Endometrium (tissue), 2 donors: Measurements from ENCODE around the gene HTATSF1.

ENCODE experiments used
- FAIRE-seq: peaks from 2 replicates; lab custom pipeline; 2012; peaks lifted over from hg19 to GRCh38; lab: Jason Lieb, UNC
- donor health status: control.
- donor health status: control.

Gene HTATSF1, protein sequence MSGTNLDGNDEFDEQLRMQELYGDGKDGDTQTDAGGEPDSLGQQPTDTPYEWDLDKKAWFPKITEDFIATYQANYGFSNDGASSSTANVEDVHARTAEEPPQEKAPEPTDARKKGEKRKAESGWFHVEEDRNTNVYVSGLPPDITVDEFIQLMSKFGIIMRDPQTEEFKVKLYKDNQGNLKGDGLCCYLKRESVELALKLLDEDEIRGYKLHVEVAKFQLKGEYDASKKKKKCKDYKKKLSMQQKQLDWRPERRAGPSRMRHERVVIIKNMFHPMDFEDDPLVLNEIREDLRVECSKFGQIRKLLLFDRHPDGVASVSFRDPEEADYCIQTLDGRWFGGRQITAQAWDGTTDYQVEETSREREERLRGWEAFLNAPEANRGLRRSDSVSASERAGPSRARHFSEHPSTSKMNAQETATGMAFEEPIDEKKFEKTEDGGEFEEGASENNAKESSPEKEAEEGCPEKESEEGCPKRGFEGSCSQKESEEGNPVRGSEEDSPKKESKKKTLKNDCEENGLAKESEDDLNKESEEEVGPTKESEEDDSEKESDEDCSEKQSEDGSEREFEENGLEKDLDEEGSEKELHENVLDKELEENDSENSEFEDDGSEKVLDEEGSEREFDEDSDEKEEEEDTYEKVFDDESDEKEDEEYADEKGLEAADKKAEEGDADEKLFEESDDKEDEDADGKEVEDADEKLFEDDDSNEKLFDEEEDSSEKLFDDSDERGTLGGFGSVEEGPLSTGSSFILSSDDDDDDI

DNA sequence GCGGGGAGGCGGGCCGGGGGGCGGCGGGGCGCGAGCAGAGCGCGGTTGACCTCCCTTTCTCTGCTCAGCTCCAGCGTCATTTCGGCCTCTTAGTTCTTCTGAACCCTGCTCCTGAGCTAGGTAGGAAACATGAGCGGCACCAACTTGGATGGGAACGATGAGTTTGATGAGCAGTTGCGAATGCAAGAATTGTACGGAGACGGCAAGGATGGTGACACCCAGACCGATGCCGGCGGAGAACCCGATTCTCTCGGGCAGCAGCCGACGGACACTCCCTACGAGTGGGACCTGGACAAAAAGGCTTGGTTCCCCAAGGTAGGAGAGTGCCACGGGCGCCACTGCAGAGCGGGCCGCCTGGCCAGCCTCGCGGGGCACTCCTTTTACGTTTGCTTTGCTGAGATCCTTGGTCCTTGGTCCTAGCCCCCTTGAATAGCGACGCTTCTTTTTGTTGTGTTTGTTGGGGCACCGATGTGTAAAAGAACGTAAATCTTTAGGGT is at the start of gene HTATSF1:
Gene HTATSF1, plus strand, starts transcription at position 37 of the 497 bp plus-strand sequence. Its CDS starts 93 bp downstream, at position 130.
- FAIRE-seq, result no peak

DNA sequence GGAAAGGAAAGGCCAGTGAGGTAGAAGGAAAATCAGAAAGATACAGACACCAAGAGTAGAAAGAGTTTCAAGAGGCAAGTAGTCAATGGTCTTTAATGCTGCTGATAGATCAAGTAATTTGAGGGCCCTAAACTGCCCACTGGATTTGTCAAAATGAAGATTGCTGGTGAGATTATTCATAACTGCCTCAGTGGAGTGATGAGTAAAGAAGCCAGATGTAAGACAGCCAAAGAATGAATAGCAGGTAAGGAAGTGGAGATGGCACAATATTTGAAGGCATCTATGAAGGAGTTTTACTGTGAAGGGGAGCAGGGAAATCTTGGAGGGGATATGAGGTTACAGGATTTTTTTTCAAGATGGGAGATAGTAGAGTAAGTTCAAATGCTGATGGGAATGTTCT is 49.4 kb upstream of the HTATSF1 start:
- FAIRE-seq, result no peak

DNA sequence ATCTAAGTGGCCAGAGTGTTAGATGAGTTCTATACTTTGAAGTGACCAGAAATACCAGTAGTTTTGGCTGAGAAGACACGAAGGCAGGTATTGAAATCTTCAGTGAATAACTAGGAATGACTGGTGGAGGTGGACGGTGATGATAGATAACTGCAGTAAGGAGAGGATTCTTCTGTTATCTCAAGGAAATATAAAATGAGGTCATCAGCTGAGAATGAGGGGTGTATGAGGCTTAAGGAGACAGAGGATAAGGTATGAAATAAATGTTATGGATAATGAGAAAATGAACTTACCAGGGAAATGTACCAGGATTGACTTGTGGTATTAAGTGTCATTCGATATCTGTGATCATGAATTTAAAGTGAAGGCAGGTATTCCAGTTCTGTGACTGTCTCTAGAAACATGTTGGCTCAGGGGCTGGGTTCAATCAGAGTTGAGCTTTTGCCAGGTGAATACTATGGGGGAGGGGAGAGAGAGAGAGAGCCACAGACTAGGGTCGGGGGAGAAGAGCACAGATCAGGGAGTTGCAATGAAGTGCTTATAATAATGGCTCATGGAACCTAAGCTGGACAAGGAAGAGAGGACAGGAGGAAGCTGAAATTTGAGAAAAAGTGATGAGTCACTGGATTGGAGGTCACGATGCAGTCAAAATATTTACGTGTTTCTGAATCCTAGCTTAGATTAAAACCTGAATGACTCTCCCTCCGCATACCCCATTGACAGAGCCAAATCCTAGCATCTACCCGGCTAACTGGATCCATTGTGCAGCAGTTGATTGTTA is 47.2 kb upstream of the HTATSF1 start:
- FAIRE-seq, result no peak

DNA sequence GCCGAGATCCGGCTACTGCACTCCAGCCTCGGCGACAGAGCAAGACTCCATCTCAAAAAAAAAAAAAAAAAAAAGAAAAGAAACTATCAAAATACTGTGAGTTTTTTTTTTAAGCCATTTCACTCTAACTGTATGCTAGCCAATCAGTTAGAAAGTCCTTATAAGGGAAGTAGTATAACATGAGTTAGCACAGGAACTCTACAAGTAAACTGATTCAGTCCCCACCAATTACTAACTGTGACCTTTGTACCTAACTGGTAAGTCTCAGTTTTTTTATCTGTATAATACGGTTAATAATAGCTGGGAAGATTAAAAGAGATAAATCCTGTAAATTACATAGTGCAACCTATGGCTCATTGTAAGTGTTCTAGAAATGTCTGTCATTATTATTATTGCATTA is 44.8 kb upstream of the HTATSF1 start:
- FAIRE-seq, result no peak

DNA sequence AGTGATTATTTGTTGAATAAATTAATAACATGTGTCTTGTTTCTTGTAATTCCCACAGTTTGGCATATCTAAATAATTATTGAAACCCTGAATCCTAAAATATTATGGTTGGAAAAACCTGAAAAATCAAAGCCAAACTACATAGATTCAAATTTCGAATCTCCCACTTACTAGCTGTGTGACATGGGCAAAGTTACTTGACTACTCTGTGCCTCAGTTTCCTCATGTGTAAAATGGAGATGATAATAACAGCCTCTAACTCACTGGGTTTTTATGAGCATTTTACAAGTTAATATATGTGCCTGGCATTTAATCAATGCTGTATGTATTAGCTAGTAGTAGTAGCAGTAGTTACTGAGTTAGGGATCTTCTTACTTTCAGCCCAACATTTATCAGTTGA is 44.3 kb upstream of the HTATSF1 start:
- FAIRE-seq, result no peak

DNA sequence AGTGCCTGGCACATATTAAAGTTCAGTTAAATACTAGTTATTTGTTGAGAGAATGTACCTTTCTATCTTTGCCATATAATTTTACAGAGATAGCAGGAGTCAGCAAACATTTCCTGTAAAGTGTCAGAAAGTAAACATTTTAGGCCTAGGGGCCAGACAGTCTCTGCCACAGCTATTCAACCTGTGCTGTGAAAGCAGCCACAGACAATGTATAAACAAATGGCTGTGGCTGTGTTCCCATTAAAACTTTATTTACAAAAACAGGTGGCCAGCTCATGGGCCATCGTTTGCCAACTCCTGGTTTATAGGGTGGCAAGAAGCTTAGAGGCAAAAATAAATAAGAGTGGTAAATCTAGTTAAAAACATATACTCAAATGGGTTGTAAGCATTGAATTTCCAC is 43.6 kb upstream of the HTATSF1 start:
- no peak for FAIRE-seq

DNA sequence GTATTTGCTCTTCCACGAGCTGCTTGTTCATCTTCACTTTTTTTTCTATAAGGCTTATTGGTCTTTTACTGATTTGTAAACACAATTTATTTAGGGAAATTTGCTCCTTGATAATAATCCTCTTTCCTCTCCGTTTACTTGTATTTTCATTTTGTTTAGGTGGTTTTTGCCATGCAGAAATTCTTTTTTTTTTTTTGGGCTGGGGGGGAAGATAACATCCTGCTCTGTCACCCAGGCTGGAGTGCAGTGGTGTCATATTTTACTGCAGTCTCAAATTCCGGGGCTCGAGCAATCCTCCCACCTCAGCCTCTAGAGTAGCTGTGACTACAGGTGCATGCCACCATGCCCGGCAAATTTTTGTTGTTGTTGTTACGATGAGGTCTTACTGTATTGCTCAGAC is 41.3 kb upstream of the HTATSF1 start:
- FAIRE-seq, result no peak

DNA sequence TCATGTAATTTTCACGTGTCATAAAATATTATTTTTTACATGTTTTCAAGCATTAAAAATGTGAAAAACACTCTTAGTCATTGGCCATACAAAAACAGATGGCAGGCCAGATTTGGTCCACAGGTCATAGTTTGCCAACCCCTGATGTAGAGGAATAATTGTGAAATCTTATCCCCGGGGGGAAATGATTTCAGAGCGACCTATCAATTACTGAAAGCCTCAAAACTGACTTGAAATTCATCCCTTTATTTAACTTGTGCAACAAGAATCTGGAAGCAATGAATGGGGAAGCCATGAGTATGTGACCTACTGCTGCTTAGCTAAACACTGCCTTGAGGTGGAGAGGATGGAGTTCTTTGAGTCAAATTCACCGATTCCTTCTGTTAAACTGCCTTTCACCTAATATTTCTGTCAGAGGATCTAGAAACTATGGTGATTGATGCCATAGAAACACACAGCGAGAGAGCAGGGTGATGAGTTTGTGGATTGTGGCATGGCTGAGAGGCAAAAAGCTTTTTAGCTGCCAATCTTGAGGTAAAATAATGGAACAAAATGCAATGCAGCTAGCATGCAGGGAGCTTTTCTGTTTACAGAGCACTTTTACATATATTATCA is 40.0 kb upstream of the HTATSF1 start:
- FAIRE-seq, result no peak

DNA sequence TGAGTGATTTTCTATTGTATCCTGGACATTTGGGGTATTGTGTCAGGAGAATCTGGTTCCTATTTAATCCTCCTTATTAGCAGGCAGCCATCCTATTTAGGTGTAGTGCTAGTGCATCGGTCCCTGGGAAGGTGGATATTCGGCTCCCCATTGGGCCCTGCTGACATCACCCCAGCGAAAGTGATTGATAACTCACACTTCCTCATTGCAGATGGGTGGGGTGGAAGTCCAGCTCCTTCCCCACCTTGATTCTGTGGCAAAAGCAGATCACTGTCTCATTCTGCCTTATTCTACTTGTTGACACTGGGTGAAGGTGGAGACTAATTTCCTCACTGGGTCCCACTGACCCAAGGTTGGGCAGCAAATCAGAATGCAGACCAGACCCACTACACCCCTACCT is 32.8 kb upstream of the HTATSF1 start:
- FAIRE-seq, result no peak

DNA sequence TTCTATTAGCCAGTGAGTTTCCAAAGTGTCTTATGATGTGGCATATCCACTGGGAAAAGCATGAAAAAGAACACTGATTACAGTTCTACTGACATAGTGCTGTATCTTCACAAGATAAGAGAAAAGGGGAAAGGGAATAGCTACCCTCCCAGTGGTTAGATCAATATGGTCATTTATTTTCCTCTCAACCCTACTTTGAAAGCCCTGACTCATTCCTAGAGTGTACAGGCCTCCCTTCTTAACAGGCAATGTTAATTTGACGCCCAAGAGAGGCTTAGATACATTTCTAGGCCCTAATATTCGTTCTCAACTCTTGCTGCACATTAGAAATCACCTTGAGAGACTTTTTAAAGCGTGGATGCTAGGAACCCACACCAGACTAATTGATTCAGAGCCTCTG is 30.1 kb upstream of the HTATSF1 start:
- no peak for FAIRE-seq

DNA sequence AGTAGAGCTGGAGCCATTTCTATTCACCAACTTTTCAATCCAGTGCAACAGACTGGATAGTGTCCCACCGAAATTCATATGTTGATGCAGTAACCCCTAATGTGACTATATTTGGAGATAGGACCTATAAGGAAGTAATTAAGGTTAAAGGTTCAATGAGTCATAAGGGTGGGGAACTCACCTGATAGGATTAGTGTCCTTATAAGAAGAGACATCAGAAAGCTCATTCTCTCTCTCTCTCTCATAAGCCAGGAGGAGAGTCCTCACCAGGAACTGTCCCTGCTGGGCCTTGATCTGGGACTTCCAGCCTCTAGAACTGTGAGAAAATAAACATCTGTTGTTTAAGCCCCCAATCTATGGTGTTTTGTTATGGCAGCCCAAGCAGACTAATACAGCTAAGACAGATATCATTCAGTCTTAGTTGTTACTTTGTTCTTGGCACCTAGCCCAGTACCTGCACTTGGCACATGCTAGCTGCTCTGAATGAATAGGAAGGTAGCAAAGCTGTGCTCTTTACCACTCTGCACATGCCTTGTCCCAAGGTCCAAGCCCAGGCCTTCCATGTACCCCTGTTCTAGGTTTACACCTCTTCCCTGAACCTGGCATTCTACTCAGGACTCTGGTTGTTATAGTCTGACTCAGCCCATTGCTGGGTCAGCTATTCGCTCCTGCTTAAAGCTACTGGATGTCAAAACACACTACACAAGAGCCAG is 28.8 kb upstream of the HTATSF1 start:
- FAIRE-seq, result no peak

DNA sequence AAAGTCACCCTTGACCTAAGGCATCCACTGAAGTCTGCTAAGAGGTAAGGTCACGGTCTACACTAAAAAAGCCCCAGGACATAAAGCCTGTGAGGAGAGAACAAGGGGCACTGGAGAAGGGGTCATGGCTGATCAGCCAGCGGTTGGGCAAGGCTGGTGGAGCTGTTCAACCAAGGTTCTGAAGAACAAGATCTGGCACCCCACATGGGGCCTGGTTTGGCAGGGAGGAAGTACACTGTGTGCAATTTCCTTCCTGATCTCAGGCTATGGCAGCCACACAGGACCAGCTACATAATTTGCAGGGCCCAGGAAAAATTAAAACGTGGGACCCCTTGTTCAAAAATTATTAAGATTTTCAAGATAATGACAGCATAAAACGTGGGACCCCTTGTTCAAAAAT is 23.7 kb upstream of the HTATSF1 start:
- FAIRE-seq, result no peak

DNA sequence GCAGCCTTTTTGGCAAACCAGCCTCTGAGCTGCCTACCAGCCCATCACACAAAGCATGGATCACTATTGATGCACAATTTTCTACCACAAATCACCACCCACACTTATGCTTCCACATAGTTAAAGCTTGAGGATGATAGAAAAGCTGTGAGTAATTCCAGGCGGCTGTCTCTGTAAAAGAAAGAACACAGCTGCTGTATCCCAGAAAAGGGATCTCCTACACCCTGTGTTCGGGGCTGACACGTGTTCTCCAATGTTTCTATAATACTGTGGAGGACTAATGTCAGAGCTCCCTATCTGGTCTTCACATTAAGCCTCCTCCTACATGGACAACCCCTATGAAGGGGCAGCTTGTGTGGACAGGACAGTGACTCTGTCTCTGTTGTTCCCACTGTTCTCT is 22.2 kb upstream of the HTATSF1 start:
- no peak for FAIRE-seq

DNA sequence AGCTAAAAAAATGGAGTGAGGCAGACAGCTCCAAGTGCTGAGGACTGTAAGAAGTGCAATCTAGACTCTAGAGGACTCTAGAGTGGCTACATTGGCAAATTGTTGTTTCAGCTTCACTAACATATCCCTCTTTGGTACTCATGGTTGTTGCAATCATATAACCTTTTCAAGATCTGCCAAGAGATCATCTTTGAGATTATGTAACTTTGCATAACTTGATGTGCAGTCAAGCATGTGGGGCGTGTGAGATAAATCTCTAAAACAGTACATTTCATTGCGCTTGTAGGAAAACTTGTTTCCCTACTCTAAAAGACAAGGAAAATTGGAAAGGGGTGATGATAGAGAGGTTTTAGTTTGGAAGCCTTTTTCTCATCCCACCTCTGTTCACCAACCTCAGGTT is 20.9 kb upstream of the HTATSF1 start:
- no peak for FAIRE-seq

DNA sequence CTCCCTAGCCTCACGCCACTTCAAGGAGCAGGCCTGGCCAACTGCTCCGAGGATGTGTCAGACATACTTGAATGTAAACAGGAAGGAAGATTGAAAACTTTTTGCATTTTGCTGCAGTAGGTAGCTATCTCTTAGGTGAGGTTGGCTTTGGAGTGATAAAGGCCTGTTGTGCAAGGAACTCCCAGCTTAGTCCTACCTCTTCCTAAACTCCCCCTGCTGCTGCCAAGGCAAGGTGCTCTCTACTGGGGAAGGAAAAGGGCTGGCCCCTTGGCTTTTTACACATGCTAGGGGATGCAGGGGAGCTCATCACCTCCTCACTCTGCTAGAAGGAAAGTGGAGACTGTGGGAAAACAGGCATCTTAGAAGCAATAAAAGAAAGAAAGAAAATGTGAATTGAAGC is 20.4 kb upstream of the HTATSF1 start:
- no peak for FAIRE-seq

DNA sequence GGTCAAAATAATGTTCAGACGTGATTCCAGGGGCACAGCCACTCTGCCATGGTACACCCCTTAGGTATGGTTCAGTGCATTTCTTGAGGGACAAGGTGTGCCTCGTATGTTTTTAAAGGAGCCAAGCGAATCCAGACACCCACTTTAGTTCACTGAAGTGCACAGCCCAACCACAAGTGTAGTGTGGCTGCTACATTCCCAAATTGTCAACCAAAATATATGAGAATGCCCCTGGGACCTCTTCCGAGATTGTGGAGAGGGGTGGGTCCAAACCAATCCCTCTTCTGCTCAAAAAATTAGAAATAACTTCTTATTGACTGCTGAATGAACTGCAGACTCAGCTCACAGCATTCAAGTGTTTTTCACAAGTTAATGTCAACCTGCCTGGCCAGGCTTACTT is 17.0 kb upstream of the HTATSF1 start:
- no peak for FAIRE-seq

DNA sequence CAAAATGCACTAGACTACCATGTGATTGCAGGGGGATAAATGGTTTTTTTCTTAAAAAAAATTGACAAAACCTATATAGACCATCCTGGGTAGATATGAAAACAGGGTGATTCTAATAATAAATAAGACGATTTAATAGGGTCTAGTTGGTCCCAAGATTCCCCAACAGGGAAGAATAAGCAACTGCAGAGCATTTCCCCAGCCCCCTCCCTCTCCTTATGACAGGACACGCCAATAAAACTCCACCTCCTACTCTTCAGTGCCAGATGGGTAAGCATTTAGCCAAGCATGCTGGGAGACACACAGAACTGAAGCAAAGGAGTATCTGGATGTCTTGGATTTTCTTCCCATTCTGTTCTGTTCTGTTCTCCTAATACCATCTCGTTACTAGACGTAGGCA is 9.7 kb upstream of the HTATSF1 start, which contains the start of gene BRS3:
Gene BRS3, plus strand, starts transcription at position 301 of the 400 bp plus-strand sequence. CDS start 168 bp downstream, outside the sequence.
- no peak for FAIRE-seq

DNA sequence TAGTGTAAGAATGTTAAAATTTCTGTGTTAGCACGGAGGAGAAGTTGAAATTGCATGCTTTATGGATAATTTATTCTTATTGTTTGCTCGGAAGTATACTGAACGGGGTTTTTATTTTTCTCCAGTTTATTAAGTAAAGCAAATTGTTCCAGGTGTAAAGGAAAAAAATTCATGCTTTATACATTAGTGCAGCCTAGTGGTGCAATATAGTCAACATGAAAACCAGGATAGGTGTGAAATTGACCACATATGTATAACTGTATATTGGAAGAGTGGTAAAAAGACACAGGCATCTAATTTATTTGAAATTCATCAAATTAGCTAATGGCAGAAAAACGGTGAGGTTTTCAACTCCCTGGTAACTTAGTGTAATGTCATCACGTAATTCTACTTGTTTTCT is 8.7 kb upstream of the HTATSF1 start:
- no peak for FAIRE-seq

DNA sequence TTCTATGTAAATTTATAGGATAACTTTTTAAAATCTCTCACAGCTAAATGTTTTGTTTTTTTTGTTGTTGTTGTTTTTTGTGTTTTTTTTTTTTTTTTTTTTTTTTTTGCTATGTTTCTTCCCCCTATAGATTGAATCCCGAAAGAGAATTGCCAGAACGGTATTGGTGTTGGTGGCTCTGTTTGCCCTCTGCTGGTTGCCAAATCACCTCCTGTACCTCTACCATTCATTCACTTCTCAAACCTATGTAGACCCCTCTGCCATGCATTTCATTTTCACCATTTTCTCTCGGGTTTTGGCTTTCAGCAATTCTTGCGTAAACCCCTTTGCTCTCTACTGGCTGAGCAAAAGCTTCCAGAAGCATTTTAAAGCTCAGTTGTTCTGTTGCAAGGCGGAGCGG is 5.6 kb upstream of the HTATSF1 start:
- FAIRE-seq, result no peak

DNA sequence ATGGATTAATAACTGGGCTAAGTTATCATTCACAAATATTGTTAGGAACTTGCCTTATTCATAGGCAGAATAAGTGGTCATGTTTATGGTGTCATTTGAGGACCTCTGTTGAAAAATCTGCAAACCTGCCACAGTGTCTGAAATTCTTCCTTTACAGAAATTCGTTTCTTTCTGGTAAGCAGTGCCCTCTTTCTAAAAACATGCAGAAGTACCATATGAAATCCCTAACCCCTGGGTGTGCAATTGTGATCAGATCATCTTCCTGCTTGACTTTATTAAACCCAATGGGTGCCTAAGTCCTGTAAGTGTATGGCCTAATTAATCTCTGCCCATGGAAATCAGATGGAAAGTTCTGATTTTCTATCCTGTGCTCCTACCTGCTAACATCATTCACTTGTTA is 4.4 kb upstream of the HTATSF1 start:
- FAIRE-seq, result no peak

DNA sequence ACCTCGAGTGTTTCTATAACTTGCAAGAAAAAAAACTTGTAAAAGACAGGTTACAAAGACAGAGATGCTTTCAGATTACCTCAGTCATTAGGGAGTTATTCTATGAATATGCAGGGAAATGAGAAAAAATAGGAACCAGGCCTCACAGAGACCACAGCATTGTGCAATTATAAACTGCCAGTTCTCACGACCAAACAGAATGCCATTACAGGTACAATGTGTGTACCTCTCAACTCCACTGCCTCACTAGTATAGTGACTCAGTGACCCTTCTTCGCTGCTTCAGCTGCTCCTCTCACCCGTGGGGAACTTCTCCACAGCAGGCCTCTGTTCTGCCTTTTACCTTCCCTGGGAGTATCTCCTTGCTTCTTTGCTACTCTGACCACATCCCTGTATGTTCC is 2.3 kb upstream of the HTATSF1 start:
- FAIRE-seq, result no peak
